Measurements from ENCODE around the gene PLXDC2.

GRCh38 chr10:19941206-19941880, 125.1 kb downstream of the PLXDC2 start:
- TF ChIP-seq CTCF (IDR thresholded peaks at IDR 0.05), result no peak
- TF ChIP-seq REST (IDR thresholded peaks at IDR 0.05), result no peak
- no peak for TF ChIP-seq HDAC2 (IDR thresholded peaks at IDR 0.05)
- no peak for TF ChIP-seq KDM5A (IDR thresholded peaks at IDR 0.05)
- no peak for TF ChIP-seq POLR2A (IDR thresholded peaks at IDR 0.05; ENCODE audit: low read length)

Data from A549 (cell line).